LNCaP clone FGC (cell line): ENCODE results near the gene B4GALT3.
A peak's percentile ranks its signal among the peaks of the same experiment; 100 is the strongest.

Experiments
- DNase-seq: peaks from one replicate; pipeline ENCODE4 v3.0.0-alpha.2; 2011; ENCODE audit warnings: low read depth
- H3K4me3 ChIP-seq: 2 replicates; pipeline ENCODE4 v1.5.1; 2011; ENCODE audit warnings: mild to moderate bottlenecking, low read depth, low read length, control low read depth
- CTCF ChIP-seq: IDR thresholded peaks from 2 replicates; pipeline ENCODE4 v1.5.1; 2012; ENCODE audit warnings: mild to moderate bottlenecking; ENCODE audit not compliant: control insufficient read depth, insufficient read depth; ENCODE audit errors: extremely low read depth

B4GALT3 gene

GRCh38 chr1:161161652-161162051 lies 15.7 kb downstream of the B4GALT3 start:
- no peak for TF ChIP-seq CTCF
- H3K4me3 ChIP-seq, result no peak overlapping the region
- DNase-seq, result no peak

DNA sequence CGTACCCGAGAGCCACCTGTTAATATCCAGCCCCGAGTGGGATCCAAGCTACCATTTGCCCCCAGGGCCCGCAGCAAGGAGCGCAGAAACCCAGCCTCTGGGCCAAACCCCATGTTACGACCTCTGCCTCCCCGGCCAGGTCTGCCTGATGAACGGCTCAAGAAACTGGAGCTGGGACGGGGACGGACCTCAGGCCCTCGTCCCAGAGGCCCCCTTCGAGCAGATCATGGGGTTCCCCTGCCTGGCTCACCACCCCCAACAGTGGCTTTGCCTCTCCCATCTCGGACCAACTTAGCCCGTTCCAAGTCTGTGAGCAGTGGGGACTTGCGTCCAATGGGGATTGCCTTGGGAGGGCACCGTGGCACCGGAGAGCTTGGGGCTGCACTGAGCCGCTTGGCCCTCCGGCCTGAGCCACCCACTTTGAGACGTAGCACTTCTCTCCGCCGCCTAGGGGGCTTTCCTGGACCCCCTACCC lies 16.6 kb downstream of the B4GALT3 start:
- TF ChIP-seq CTCF, result no peak
- DNase-seq, result no peak
- H3K4me3 ChIP-seq, result no peak overlapping the region

- no peak for TF ChIP-seq CTCF
- DNase-seq, result no peak
- H3K4me3 ChIP-seq, result peak overlapping the region; percentile 93
Observed at GRCh38 chr1:161159913-161160243, 17.4 kb downstream of the B4GALT3 start.

DNA sequence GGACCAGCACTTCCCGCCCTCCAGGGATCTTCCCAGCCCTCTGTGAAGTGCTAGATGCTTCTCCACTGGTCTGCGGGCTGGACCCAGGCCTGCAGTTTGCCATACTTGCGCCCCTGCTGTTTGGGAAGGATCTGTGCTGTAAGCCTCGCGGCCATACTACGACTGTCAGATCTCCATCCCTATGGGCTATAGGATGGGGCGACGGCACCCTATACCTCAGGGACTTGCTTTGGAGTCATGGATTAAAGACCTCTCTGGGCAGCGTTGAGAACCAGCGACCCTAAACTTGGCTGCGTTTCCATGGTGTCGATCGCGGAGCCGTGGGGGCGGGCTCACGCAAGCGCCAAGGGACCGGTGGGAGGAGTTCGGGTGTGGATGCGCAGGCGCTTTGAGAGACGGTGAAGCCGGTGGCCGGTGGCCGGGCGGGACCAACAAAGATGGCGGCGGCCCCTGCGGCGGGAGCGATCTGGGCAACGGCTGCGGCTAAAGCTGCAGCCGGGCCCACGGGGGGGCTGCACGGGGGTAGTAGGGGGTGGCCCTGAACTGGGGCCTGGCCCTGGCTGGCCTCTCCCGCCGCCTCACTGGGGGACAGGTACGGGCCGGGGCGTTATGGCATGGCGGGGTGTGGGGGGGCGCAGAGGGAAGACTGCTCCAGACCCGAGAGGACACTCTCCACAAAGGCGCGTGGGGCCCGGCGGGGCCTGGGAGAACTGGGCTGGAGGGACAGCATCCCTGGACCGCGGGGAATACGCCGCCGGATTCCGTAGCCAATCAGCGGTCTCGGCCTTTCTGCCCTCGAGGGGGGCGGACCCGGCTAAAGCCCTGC lies 18.0 kb downstream of the B4GALT3 start, which contains the start of gene USP21:
Gene USP21 (plus strand): TSS at position 414 of the 826 bp plus-strand sequence. CDS start 1,141 bp downstream, outside the sequence.
- no peak for DNase-seq
- peak within 1 kb of the TSS; percentile 93 for H3K4me3 ChIP-seq
- peak; percentile 28; the same call in 1 of the 2 replicates for TF ChIP-seq CTCF

GRCh38 chr1:161158316-161159010 lies 18.8 kb downstream of the B4GALT3 start:
- TF ChIP-seq CTCF, result no peak
- no peak for DNase-seq
- peak overlapping the region; percentile 93 for H3K4me3 ChIP-seq

DNA sequence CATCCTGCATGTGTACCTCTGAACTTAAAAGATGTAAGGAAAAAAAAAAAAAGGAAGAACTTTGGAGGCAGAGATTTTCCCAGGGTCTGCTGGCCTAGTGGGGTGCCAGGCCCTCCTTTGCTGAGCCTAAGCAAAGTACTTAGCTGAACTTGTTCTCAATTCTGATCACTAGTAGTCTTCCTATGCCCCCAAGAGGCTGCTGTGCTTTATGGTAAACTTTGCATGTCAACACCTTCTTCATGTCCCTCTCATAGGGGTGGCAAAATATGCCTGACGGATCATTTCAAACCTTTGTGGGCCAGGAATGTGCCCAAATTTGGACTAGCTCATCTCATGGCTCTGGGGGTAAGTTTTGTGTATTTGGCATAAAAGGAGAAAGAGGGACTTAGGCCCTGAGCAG lies 19.4 kb downstream of the B4GALT3 start:
- no peak overlapping the region for H3K4me3 ChIP-seq
- no peak for TF ChIP-seq CTCF
- no peak for DNase-seq
